HepG2 (cell line): Measurements from ENCODE around the gene GSK3A. TPM values are rescaled to one million over a fixed set of nuclear protein-coding genes. Genes with fewer than 3 reads are reported as not detected.

Source experiments
- BORCS8-MEF2B ChIP-seq: sonication (generic); formaldehyde crosslinking; IDR thresholded peaks from 2 replicates; pipeline ENCODE4 v1.8.0; 2022; ENCODE audit warnings: mild to moderate bottlenecking, missing genetic modification reagents
- CTCF ChIP-seq: sonication (generic); formaldehyde crosslinking; IDR thresholded peaks from 2 replicates; pipeline ENCODE4 v1.5.0; 2020; ENCODE audit warnings: mild to moderate bottlenecking, missing genetic modification reagents, moderate library complexity
- DNMT1 ChIP-seq: sonication (generic); formaldehyde crosslinking; IDR thresholded peaks from 2 replicates; pipeline ENCODE4 v1.5.1; 2020; ENCODE audit warnings: mild to moderate bottlenecking, missing genetic modification reagents
- ETS1 ChIP-seq: sonication (generic); formaldehyde crosslinking; IDR thresholded peaks from 2 replicates; pipeline ENCODE4 v1.4.0; 2020; ENCODE audit warnings: missing genetic modification reagents
- HOMEZ ChIP-seq: IDR thresholded peaks from 2 replicates; pipeline ENCODE4 v1.6.1; 2016; ENCODE audit warnings: low read depth
- NCOA5 ChIP-seq: sonication (generic); formaldehyde crosslinking; IDR thresholded peaks from 2 replicates; pipeline ENCODE4 v1.4.0; 2020; ENCODE audit warnings: missing genetic modification reagents
- PCBP1 ChIP-seq: fragments of 200-400 bp; formaldehyde crosslinking; IDR thresholded peaks from 2 replicates; pipeline ENCODE4 v1.6.1; 2017; ENCODE audit warnings: mild to moderate bottlenecking, low read depth, low read length, borderline replicate concordance
- POLR2AphosphoS5 ChIP-seq: IDR thresholded peaks from 2 replicates; pipeline ENCODE4 v1.6.1; 2012; ENCODE audit warnings: low read depth, low read length
- RARA ChIP-seq: IDR thresholded peaks from 2 replicates; pipeline ENCODE4 v1.6.1; 2016; ENCODE audit warnings: missing genetic modification reagents, missing compliant biosample characterization
- SP2 ChIP-seq: sonication (generic); formaldehyde crosslinking; IDR thresholded peaks from 2 replicates; pipeline ENCODE4 v1.5.1; 2020; ENCODE audit warnings: mild to moderate bottlenecking, missing genetic modification reagents
- SRSF1 ChIP-seq: fragments of 200-400 bp; formaldehyde crosslinking; optimal IDR thresholded peaks from 2 replicates; pipeline ENCODE3; 2017; ENCODE audit warnings: mild to moderate bottlenecking, low read depth, low read length, moderate library complexity
- ZBTB21 ChIP-seq: sonication (generic); formaldehyde crosslinking; IDR thresholded peaks from 2 replicates; pipeline ENCODE4 v1.4.0; 2020; ENCODE audit warnings: missing genetic modification reagents
- ZNF142 ChIP-seq: sonication (generic); formaldehyde crosslinking; IDR thresholded peaks from 2 replicates; pipeline ENCODE4 v1.4.0; 2020; ENCODE audit warnings: missing genetic modification reagents
- ZNF441 ChIP-seq: sonication (generic); formaldehyde crosslinking; IDR thresholded peaks from 2 replicates; pipeline ENCODE4 v1.7.0; 2021; ENCODE audit warnings: missing genetic modification reagents, borderline replicate concordance
- ZNF512B ChIP-seq: sonication (generic); formaldehyde crosslinking; IDR thresholded peaks from 2 replicates; pipeline ENCODE4 v1.5.1; 2020; ENCODE audit warnings: missing genetic modification reagents, mild to moderate bottlenecking, borderline replicate concordance
- polyA plus RNA-seq, 8 experiments: library from polyadenylated mRNA; depleted of rRNA in 3 of 8; stranded (reverse) in 7 of 8; unstranded in 1 of 8; fragments of >200 nt; fragmentation: Illumina TruSeq in 4 of 8; extraction: Trizol in 4 of 8; gene quantifications; 2 replicates each; pipeline versions ENCODE4 v1.2.1 to v1.2.3, GENCODE V29; 2011 to 2016; ENCODE audit warnings: low read depth in 4 of 8, missing spikeins in 1 of 8, mixed read lengths in 1 of 8; ENCODE audit not compliant: insufficient read depth in 1 of 8
- total RNA-seq, 5 experiments: library from RNA; depleted of rRNA; stranded (reverse); fragments of >200 nt; fragmentation: Illumina TruSeq; extraction: Trizol; gene quantifications; 2 replicates each; pipeline ENCODE4 v1.2.3, GENCODE V29; 2016; ENCODE audit warnings: low read depth in 1 of 5

Gene GSK3A
- total and polyA plus RNA-seq, 2 of the 13 experiments (the other 11 are each of a cell fraction or from before 2014, with no cell fraction given) = 16.9 to 52.5 TPM

- TF ChIP-seq DNMT1 (CRISPR knock-in tag) (no peak), HOMEZ (peak; percentile 69), ZNF142 (no peak), BORCS8-MEF2B (CRISPR knock-in tag) (0 out of 2 replicates have a peak, but pooled peaks have one; percentile 7), ZBTB21 (CRISPR knock-in tag) (no peak), SRSF1 (peak; percentile 98), RARA (CRISPR knock-in tag) (no peak; the same call in 1 of the 2 replicates), POLR2AphosphoS5 (no peak), ZNF441 (CRISPR knock-in tag) (no peak), ETS1 (CRISPR knock-in tag) (no peak), SP2 (CRISPR knock-in tag) (no peak; the same call in 1 of the 2 replicates), CTCF (CRISPR knock-in tag) (peak; percentile 34), PCBP1 (peak; percentile 58; the same call in 1 of the 2 replicates), NCOA5 (CRISPR knock-in tag) (no peak), ZNF512B (CRISPR knock-in tag) (no peak)
Measured at GRCh38 chr19:42254089-42254849, 11.9 kb upstream of the GSK3A start (continued).
